KMS-11 (cell line): ENCODE data around the gene BIVM.

Experiments
- H2AFZ ChIP-seq: fragments of 200-600 bp; sonication (generic); 2 replicates; pipeline ENCODE4 v1.6.1; 2016; ENCODE audit warnings: antibody characterized with exemption, mixed run types, low read depth
- H3K27ac ChIP-seq: fragments of 200-600 bp; sonication (generic); 2 replicates; pipeline ENCODE4 v1.6.1; 2016; ENCODE audit warnings: mild to moderate bottlenecking, mixed run types
- H3K27me3 ChIP-seq: fragments of 200-600 bp; sonication (generic); 2 replicates; pipeline ENCODE4 v1.6.1; 2017; ENCODE audit warnings: mild to moderate bottlenecking, low read depth, mixed run types, moderate library complexity; ENCODE audit not compliant: insufficient read depth
- H3K36me3 ChIP-seq: fragments of 200-600 bp; sonication (generic); 2 replicates; pipeline ENCODE4 v1.6.1; 2017; ENCODE audit warnings: mild to moderate bottlenecking, mixed run types; ENCODE audit not compliant: insufficient read depth
- H3K4me1 ChIP-seq: fragments of 200-600 bp; sonication (generic); 2 replicates; pipeline ENCODE4 v1.6.1; 2016; ENCODE audit warnings: mild to moderate bottlenecking, low read depth, mixed run types; ENCODE audit not compliant: poor library complexity, severe bottlenecking
- H3K4me2 ChIP-seq: fragments of 200-600 bp; sonication (generic); 2 replicates; pipeline ENCODE4 v1.7.0; 2016; ENCODE audit warnings: mild to moderate bottlenecking, mixed run types
- H3K4me3 ChIP-seq: fragments of 200-600 bp; sonication (generic); IDR thresholded peaks from 2 replicates; pipeline ENCODE4 v1.6.1; 2017; ENCODE audit warnings: low read depth, low read length, mixed read lengths; ENCODE audit not compliant: insufficient read depth
- H3K79me2 ChIP-seq: fragments of 200-600 bp; sonication (generic); 2 replicates; pipeline ENCODE4 v1.6.1; 2016; ENCODE audit warnings: low read depth, mixed run types; ENCODE audit not compliant: insufficient read depth
- H3K9ac ChIP-seq: fragments of 200-600 bp; sonication (generic); 2 replicates; pipeline ENCODE4 v1.6.1; 2016; ENCODE audit warnings: mild to moderate bottlenecking, mixed run types
- H4K20me1 ChIP-seq: fragments of 200-600 bp; sonication (generic); 2 replicates; pipeline ENCODE4 v1.6.1; 2016; ENCODE audit warnings: mild to moderate bottlenecking, mixed run types; ENCODE audit not compliant: insufficient read depth
- CTCF ChIP-seq: fragments of 200-600 bp; sonication (generic); conservative IDR thresholded peaks from 2 replicates; pipeline ENCODE4 v1.6.1; 2017; ENCODE audit warnings: low read depth, mild to moderate bottlenecking, antibody characterized with exemption, low read length, moderate library complexity, mixed read lengths

Gene BIVM

DNA sequence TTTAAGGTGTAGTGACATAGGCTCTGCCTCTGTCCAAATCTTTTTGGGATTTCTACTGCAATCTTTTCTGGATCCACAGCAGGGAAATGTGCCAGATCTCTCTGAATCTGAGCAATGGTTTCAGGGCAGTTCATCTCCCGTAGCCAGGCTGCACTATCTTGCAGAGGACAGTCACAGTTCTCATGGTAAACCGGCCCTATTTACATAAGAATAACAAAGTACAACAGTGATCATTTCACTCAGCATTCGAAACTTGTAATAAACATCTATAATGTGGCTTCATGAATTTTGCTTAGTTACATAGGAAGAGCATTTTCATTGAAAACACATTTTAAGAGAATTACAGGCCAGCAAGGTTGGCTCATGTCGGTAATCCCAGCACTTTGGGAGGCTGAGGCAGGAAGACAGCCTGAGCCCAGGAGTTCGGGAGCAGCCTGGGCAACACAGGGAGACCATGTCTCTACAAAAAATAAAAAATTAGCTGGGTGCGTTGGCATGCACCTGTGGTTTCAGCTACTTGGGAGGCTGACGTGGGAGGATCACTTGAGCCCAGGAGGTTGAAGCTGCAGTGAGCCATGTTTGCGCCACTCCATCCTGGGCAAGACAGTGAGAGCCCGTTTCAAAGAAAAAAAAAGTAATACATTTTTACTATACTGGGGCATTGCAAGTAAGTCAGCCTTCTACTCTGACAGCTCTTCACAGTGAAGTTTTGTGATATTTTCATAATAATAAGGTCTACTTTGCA lies 5.1 kb upstream of the BIVM start:
- Histone ChIP-seq H3K9ac (no peak overlapping the region), H3K79me2 (no peaks in the 10 kb centered on the region), H3K27me3 (no peaks in the 10 kb centered on the region), H3K27ac (no peak overlapping the region), H2AFZ (no peak overlapping the region), H3K4me1 (no peaks in the 10 kb centered on the region), H3K4me2 (no peak overlapping the region), H3K36me3 (no peaks in the 10 kb centered on the region), H4K20me1 (no peaks in the 10 kb centered on the region), H3K4me3 (no peak overlapping the region)
- TF ChIP-seq CTCF: no peak

GRCh38 chr13:102799426-102800144 lies 666 bp downstream of the BIVM start:
- Histone ChIP-seq H3K36me3 (no peaks in the 10 kb centered on the region), H3K27ac (no peak overlapping the region), H3K4me3 (no peak overlapping the region), H3K9ac (no peak overlapping the region), H3K4me2 (no peak overlapping the region), H2AFZ (no peak overlapping the region), H3K79me2 (no peaks in the 10 kb centered on the region), H4K20me1 (no peaks in the 10 kb centered on the region), H3K4me1 (no peaks in the 10 kb centered on the region), H3K27me3 (no peaks in the 10 kb centered on the region)
- no peak for TF ChIP-seq CTCF

GRCh38 chr13:102800145-102801041 lies 1.5 kb downstream of the BIVM start:
- H2AFZ ChIP-seq: no peak overlapping the region
- no peak overlapping the region for H3K4me2 ChIP-seq
- H3K9ac ChIP-seq: no peak overlapping the region
- H3K27me3 ChIP-seq: no peaks in the 10 kb centered on the region
- TF ChIP-seq CTCF: no peak
- H3K79me2 ChIP-seq: no peaks in the 10 kb centered on the region
- H3K27ac ChIP-seq: no peak overlapping the region
- no peaks in the 10 kb centered on the region for H3K4me1 ChIP-seq
- no peaks in the 10 kb centered on the region for H3K36me3 ChIP-seq
- H4K20me1 ChIP-seq: no peaks in the 10 kb centered on the region
- H3K4me3 ChIP-seq: no peak overlapping the region

DNA sequence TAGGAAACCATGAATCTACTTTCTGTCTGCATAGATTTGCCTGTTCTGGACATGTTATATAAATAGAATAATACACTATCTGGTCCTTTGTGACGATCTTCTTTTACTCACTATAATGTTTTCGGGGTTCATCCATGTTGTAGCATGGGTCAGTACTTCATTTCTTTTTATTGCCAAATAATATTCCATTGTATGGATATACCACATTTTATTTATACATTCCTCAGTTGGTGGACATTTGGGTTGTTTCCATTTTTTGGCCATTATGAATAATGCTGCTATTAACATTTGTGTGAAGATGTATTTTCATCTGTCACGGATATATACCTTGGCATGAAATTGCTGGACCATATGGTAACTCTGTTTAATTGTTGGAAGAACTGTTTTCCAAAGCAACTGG lies 6.8 kb downstream of the BIVM start:
- TF ChIP-seq CTCF: no peak
- Histone ChIP-seq H3K4me2 (no peak overlapping the region), H3K79me2 (no peaks in the 10 kb centered on the region), H3K27ac (no peak overlapping the region), H3K4me1 (no peaks in the 10 kb centered on the region), H3K36me3 (no peaks in the 10 kb centered on the region), H3K9ac (no peak overlapping the region), H3K27me3 (no peaks in the 10 kb centered on the region), H3K4me3 (no peak overlapping the region), H4K20me1 (no peaks in the 10 kb centered on the region), H2AFZ (no peak overlapping the region)
